HCT116 (cell line): Measurements from ENCODE around the gene ZSCAN21. TPM values are rescaled to one million over a fixed set of nuclear protein-coding genes. Genes with fewer than 3 reads are reported as not detected.

Experiments
- ATAC-seq: fragments of 200-7000 bp; cut with Tn5 transposase; 2 replicates; pipeline ENCODE4 v1.9.1; 2020; ENCODE audit warnings: mild to moderate bottlenecking, moderate library complexity
- BruUV-seq: library from RNA; stranded (reverse); fragments of 400-500 nt; replicated peaks from 2 replicates; lab custom pipeline; 2021; lab: Mats Ljungman, UMichigan
- CTCF ChIA-PET: fragments of 300-600 bp; sonication (Branson Sonifier 250); formaldehyde crosslinking; loops from one replicate; lab custom pipeline; 2021; ENCODE audit warnings: antibody characterized with exemption; lab: Charles Lee
- POLR2A ChIA-PET: fragments of 300-600, 350-600 bp; sonication (Branson Sonifier 250); formaldehyde crosslinking; loops from one replicate; lab custom pipeline; 2021; ENCODE audit warnings: antibody characterized with exemption; lab: Charles Lee
- RAD21 ChIA-PET, 2 experiments: fragments of 300-600 bp; sonication (Branson Sonifier 250); formaldehyde crosslinking; loops; one replicate each; lab custom pipeline; 2023; ENCODE audit warnings: low total read pairs in 2 of 2; ENCODE audit not compliant: uncharacterized antibody in 2 of 2, unreplicated experiment in 2 of 2, low non-redundant PET in 1 of 2; lab: Charles Lee
- DNase-seq: peaks from one replicate; pipeline ENCODE4 v3.0.0-alpha.2; 2010; ENCODE audit warnings: low read depth, low spot score
- H2AFZ ChIP-seq: fragments of 200-600 bp; shearing (Covaris generic), sonication (generic); 2 replicates; pipeline ENCODE4 v1.6.1; 2017; ENCODE audit warnings: low read depth, mixed run types, mixed read lengths, antibody characterized with exemption, low read length; ENCODE audit not compliant: poor library complexity, severe bottlenecking
- H3K27ac ChIP-seq: 2 replicates; pipeline ENCODE4 v1.5.1; 2012; ENCODE audit warnings: low read depth, low read length
- H3K27me3 ChIP-seq: fragments of 200-600 bp; sonication (generic); 2 replicates; pipeline ENCODE4 v1.6.1; 2016; ENCODE audit warnings: mixed run types, low read length, mixed read lengths; ENCODE audit not compliant: insufficient read depth
- H3K36me3 ChIP-seq, 2 experiments: fragments of 200-500 bp in 1 of 2; fragments of 200-600 bp in 1 of 2; sonication (Bioruptor generic) in 1 of 2; sonication (generic) in 1 of 2; 2 replicates each; pipeline versions ENCODE4 v1.5.1 to v1.6.1; 2014 to 2016; ENCODE audit warnings: low read length in 2 of 2, inconsistent platforms in 1 of 2, mixed read lengths in 1 of 2, mixed run types in 1 of 2; ENCODE audit not compliant: insufficient read depth in 2 of 2, control insufficient read depth in 1 of 2
- H3K4me1 ChIP-seq, 2 experiments: fragments of 200-600 bp in 1 of 2; sonication (generic) in 1 of 2; 2 replicates each; pipeline versions ENCODE4 v1.5.1 to v1.6.1; 2012 to 2017; ENCODE audit warnings: low read length in 2 of 2, inconsistent platforms in 1 of 2, mild to moderate bottlenecking in 1 of 2, mixed read lengths in 1 of 2, mixed run types in 1 of 2, moderate library complexity in 1 of 2; ENCODE audit not compliant: insufficient read depth in 2 of 2, control insufficient read depth in 1 of 2
- H3K4me2 ChIP-seq: fragments of 200-600 bp; sonication (generic); 2 replicates; pipeline ENCODE4 v1.6.1; 2017; ENCODE audit warnings: mixed run types, low read length, mixed read lengths
- H3K4me3 ChIP-seq, 2 experiments: fragments of 200-600 bp in 1 of 2; sonication (generic) in 1 of 2; replicated peaks in 1 of 2; 2 replicates each; pipeline ENCODE4 v1.5.1; 2011 to 2016; ENCODE audit warnings: low read length in 2 of 2, control low read depth in 1 of 2, low read depth in 1 of 2, mild to moderate bottlenecking in 1 of 2, mixed read lengths in 1 of 2, mixed run types in 1 of 2
- H3K79me2 ChIP-seq: fragments of 200-600 bp; sonication (generic); 2 replicates; pipeline ENCODE4 v1.6.1; 2017; ENCODE audit warnings: mild to moderate bottlenecking, mixed run types, low read length, moderate library complexity, mixed read lengths; ENCODE audit not compliant: insufficient read depth
- H3K9ac ChIP-seq: fragments of 200-600 bp; sonication (generic); 2 replicates; pipeline ENCODE4 v1.6.1; 2016; ENCODE audit warnings: low read length, mixed read lengths
- H3K9me2 ChIP-seq: fragments of 200-600 bp; sonication (generic), shearing (Covaris generic); 2 replicates; pipeline ENCODE4 v1.6.1; 2017; ENCODE audit warnings: mixed run types, mild to moderate bottlenecking, moderate library complexity; ENCODE audit not compliant: insufficient read depth
- H3K9me3 ChIP-seq, 2 experiments: fragments of 200-500 bp in 1 of 2; fragments of 200-600 bp in 1 of 2; sonication (Bioruptor generic) in 1 of 2; sonication (generic) in 1 of 2; 2 replicates each; pipeline ENCODE4 v1.6.1; 2014 to 2017; ENCODE audit warnings: low read length in 2 of 2, mixed read lengths in 2 of 2, inconsistent platforms in 1 of 2, low read depth in 1 of 2, mild to moderate bottlenecking in 1 of 2, mixed run types in 1 of 2, moderate library complexity in 1 of 2; ENCODE audit not compliant: control insufficient read depth in 1 of 2, insufficient read depth in 1 of 2
- H4K20me1 ChIP-seq: fragments of 200-600 bp; sonication (generic), shearing (Covaris generic); 2 replicates; pipeline ENCODE4 v1.6.1; 2017; ENCODE audit warnings: mixed run types, mild to moderate bottlenecking, moderate library complexity; ENCODE audit not compliant: insufficient read depth
- ATF3 ChIP-seq: IDR thresholded peaks from 2 replicates; pipeline ENCODE4 v1.6.1; 2012
- CEBPB ChIP-seq: IDR thresholded peaks from 2 replicates; pipeline ENCODE4 v1.6.1; 2012; ENCODE audit warnings: low read depth
- CTCF ChIP-seq, 3 experiments: fragments of 200-600 bp in 1 of 3; sonication (generic) in 1 of 3; IDR thresholded peaks in 2 of 3; conservative IDR thresholded peaks in 1 of 3; 2 replicates each; pipeline ENCODE4 v1.5.1; 2012 to 2017; ENCODE audit warnings: low read depth in 2 of 3, low read length in 2 of 3, antibody characterized with exemption in 1 of 3, borderline replicate concordance in 1 of 3, control low read depth in 1 of 3, mild to moderate bottlenecking in 1 of 3, mixed read lengths in 1 of 3, mixed run types in 1 of 3, moderate library complexity in 1 of 3; ENCODE audit not compliant: insufficient read depth in 1 of 3
- ELF1 ChIP-seq: IDR thresholded peaks from 2 replicates; pipeline ENCODE4 v1.6.1; 2012; ENCODE audit warnings: low read depth, borderline replicate concordance
- EZH2 ChIP-seq: fragments of 200-600 bp; sonication (generic); IDR thresholded peaks from 2 replicates; pipeline ENCODE4 v1.6.1; 2017; ENCODE audit warnings: antibody characterized with exemption, mixed run types
- EZH2phosphoT487 ChIP-seq: fragments of 200-600 bp; IDR thresholded peaks from 2 replicates; pipeline ENCODE4 v1.6.1; 2018; ENCODE audit warnings: antibody characterized with exemption, borderline replicate concordance
- JUND ChIP-seq: IDR thresholded peaks from 2 replicates; pipeline ENCODE4 v1.6.1; 2012
- POLR2A ChIP-seq: IDR thresholded peaks from 2 replicates; pipeline ENCODE4 v1.7.0; 2011; ENCODE audit warnings: borderline replicate concordance; ENCODE audit not compliant: insufficient read depth, insufficient read length; ENCODE audit errors: extremely low read depth
- POLR2AphosphoS5 ChIP-seq: IDR thresholded peaks from 2 replicates; pipeline ENCODE4 v1.6.1; 2011; ENCODE audit warnings: mild to moderate bottlenecking, low read depth, low read length, moderate library complexity
- RAD21 ChIP-seq: IDR thresholded peaks from 2 replicates; pipeline ENCODE4 v1.6.1; 2012; ENCODE audit warnings: low read depth, mild to moderate bottlenecking
- REST ChIP-seq: IDR thresholded peaks from 2 replicates; pipeline ENCODE4 v1.6.1; 2012; ENCODE audit warnings: low read depth
- SIN3A ChIP-seq: IDR thresholded peaks from 2 replicates; pipeline ENCODE4 v1.6.1; 2012; ENCODE audit warnings: low read depth
- SP1 ChIP-seq: IDR thresholded peaks from 2 replicates; pipeline ENCODE4 v1.6.1; 2012; ENCODE audit warnings: low read depth
- SRF ChIP-seq: IDR thresholded peaks from 2 replicates; pipeline ENCODE4 v1.6.1; 2012; ENCODE audit warnings: low read depth
- TCF7L2 ChIP-seq: IDR thresholded peaks from 2 replicates; pipeline ENCODE4 v1.7.0; 2011; ENCODE audit warnings: borderline replicate concordance, inconsistent platforms; ENCODE audit not compliant: insufficient read depth, insufficient read length; ENCODE audit errors: extremely low read depth
- YY1 ChIP-seq: IDR thresholded peaks from 2 replicates; pipeline ENCODE4 v1.6.1; 2011; ENCODE audit warnings: low read length, low read depth, moderate library complexity, mild to moderate bottlenecking; ENCODE audit not compliant: insufficient replicate concordance; ENCODE audit errors: extremely low read depth
- ZBTB33 ChIP-seq: IDR thresholded peaks from 2 replicates; pipeline ENCODE4 v1.6.1; 2011; ENCODE audit warnings: mild to moderate bottlenecking, low read length, moderate library complexity; ENCODE audit not compliant: insufficient replicate concordance; ENCODE audit errors: extremely low read depth
- ZFX ChIP-seq: fragments of 450-650 bp; IDR thresholded peaks from 2 replicates; pipeline ENCODE4 v1.6.1; 2017
- ZNF274 ChIP-seq: fragments of 200-500 bp; sonication (Bioruptor generic); IDR thresholded peaks from 2 replicates; pipeline ENCODE4 v1.6.1; 2014; ENCODE audit warnings: mild to moderate bottlenecking, low read depth, low read length, inconsistent platforms
- intact Hi-C: fragments of 100-400 bp; cut with micrococcal nuclease; formaldehyde crosslinking; loops from 2 replicates; pipeline ENCODE4 v1.10.0; 2022
- total RNA-seq: library from RNA; stranded (reverse); gene quantifications from one replicate; pipeline ENCODE4 v1.2.1, GENCODE V29; 2021; ENCODE audit not compliant: unreplicated experiment
- TF ChIP-seq, protein P1 (sequence below): IDR thresholded peaks from 2 replicates; pipeline ENCODE4 v1.6.1; 2012

Gene ZSCAN21
- total RNA-seq, 1 experiment from 2014 or later = 10.3 TPM

DNA sequence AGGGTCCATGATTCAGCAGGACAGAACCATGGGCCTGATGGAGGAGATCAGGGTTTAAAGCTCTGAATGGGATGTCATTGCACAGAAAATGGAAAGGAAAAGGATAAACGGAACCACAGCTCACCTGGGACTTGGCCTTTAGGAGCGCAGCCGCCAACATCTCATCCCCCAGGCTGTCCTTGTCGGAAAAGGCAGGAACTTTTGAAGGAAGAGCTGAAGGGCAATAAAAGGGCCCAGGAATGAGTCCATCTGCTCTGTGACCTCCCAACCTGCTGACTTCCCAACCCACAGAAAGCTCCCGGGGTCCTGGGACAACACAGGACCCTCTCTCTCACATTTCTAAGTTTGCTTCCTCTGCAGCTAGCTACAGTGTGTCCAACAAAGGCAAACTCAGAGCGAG is 25.8 kb downstream of the ZSCAN21 start (continued):
- TF ChIP-seq ZBTB33 (no peak), CEBPB (no peak), SP1 (no peak), EZH2 (no peak), ELF1 (no peak), SIN3A (no peak), EZH2phosphoT487 (no peak), CTCF (IDR thresholded peaks at IDR 0.05 in 2 of 3, conservative IDR thresholded peaks at IDR 0.05 in 1 of 3; ENCODE audit: borderline replicate concordance in 1 of 3, insufficient read depth in 1 of 3, low read depth in 2 of 3, low read length in 2 of 3) (no peak), POLR2A (no peak)
- TF ChIP-seq, protein P1, sequence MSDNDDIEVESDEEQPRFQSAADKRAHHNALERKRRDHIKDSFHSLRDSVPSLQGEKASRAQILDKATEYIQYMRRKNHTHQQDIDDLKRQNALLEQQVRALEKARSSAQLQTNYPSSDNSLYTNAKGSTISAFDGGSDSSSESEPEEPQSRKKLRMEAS = no peak

GRCh38 chr7:100077205-100077604 is 27.6 kb downstream of the ZSCAN21 start:
- Histone ChIP-seq H3K4me3 (no peak overlapping the region), H4K20me1 (no peaks in the 10 kb centered on the region), H3K9me2 (no peaks in the 10 kb centered on the region), H3K27me3 (no peaks in the 10 kb centered on the region), H3K4me1 (peaks cover 8 to 14% of the 10 kb centered on the region in 2 experiments), H3K9me3 (peaks cover 1 to 9% of the 10 kb centered on the region in 2 experiments; a peak in 2 of 4 replicates), H3K36me3 (peaks cover 57 to 70% of the 10 kb centered on the region in 2 experiments), H3K79me2 (peaks cover 66% of the 10 kb centered on the region), H3K4me2 (no peak overlapping the region), H2AFZ (no peak overlapping the region), H3K27ac (no peak overlapping the region), H3K9ac (no peak overlapping the region)
- DNase-seq (no peak), ATAC-seq (no peak)
- BruUV-seq = no TSS peak
- CTCF ChIA-PET = no interaction called here
- RAD21 ChIA-PET = no interaction called here
- intact Hi-C loops = no loop called here
- POLR2A ChIA-PET = no interaction called here
- TF ChIP-seq POLR2AphosphoS5 = no peak
- TF ChIP-seq ZFX = no peak
- no peak for TF ChIP-seq RAD21
- TF ChIP-seq ATF3 = no peak
- no peak for TF ChIP-seq SRF
- no peak for TF ChIP-seq EZH2
- TF ChIP-seq JUND = no peak
- no peak for TF ChIP-seq SP1
- no peak for TF ChIP-seq YY1
- TF ChIP-seq ZNF274 = no peak
- TF ChIP-seq REST = no peak
- no peak for TF ChIP-seq TCF7L2
- TF ChIP-seq CEBPB = no peak
